Endothelial cell of umbilical vein (primary cell): ENCODE data around the gene PHAF1.

Experiments
- EZH2 ChIP-seq: IDR thresholded peaks from 2 replicates; pipeline ENCODE4 v1.6.1; 2012; ENCODE audit warnings: borderline replicate concordance, low read depth, mild to moderate bottlenecking, moderate library complexity, low read length, inconsistent platforms; ENCODE audit not compliant: severe bottlenecking
- GATA2 ChIP-seq: IDR thresholded peaks from 2 replicates; pipeline ENCODE4 v1.7.0; 2011; ENCODE audit warnings: low read depth, mild to moderate bottlenecking, moderate library complexity, mixed read lengths, low read length; ENCODE audit not compliant: insufficient read length, insufficient read depth
- JUN ChIP-seq: IDR thresholded peaks from 2 replicates; pipeline ENCODE4 v1.6.1; 2011; ENCODE audit warnings: borderline replicate concordance, low read depth; ENCODE audit not compliant: insufficient read length, insufficient read depth
- MYC ChIP-seq: IDR thresholded peaks from one replicate; pipeline ENCODE4 v1.6.1; 2011; ENCODE audit warnings: mild to moderate bottlenecking, low read depth, low read length
- POLR2A ChIP-seq: IDR thresholded peaks from 2 replicates; pipeline ENCODE4 v1.6.1; 2012; ENCODE audit warnings: low read depth, mild to moderate bottlenecking, control low read depth, low read length
- POLR2AphosphoS5 ChIP-seq: IDR thresholded peaks from 2 replicates; pipeline ENCODE4 v1.6.1; 2012; ENCODE audit warnings: low read depth, mild to moderate bottlenecking, control low read depth, low read length, moderate library complexity; ENCODE audit not compliant: insufficient read depth
- TF ChIP-seq, protein P1 (sequence below), 2 donors: IDR thresholded peaks; 1 replicate in 1 of 2; 2 replicates in 1 of 2; pipeline ENCODE4 v1.5.1; 2011; ENCODE audit warnings: low read length in 2 of 2, mild to moderate bottlenecking in 2 of 2, moderate library complexity in 2 of 2, control low read depth in 1 of 2, inconsistent platforms in 1 of 2, low read depth in 1 of 2; ENCODE audit not compliant: insufficient read depth in 1 of 2; ENCODE audit errors: extremely low read depth in 1 of 2
- TF ChIP-seq, protein P2 (sequence below): IDR thresholded peaks from 2 replicates; pipeline ENCODE4 v1.6.1; 2011; ENCODE audit not compliant: insufficient read depth, insufficient read length

GRCh38 chr16:67193536-67193935 lies 83.8 kb downstream of the PHAF1 start:
- TF ChIP-seq, protein P1, sequence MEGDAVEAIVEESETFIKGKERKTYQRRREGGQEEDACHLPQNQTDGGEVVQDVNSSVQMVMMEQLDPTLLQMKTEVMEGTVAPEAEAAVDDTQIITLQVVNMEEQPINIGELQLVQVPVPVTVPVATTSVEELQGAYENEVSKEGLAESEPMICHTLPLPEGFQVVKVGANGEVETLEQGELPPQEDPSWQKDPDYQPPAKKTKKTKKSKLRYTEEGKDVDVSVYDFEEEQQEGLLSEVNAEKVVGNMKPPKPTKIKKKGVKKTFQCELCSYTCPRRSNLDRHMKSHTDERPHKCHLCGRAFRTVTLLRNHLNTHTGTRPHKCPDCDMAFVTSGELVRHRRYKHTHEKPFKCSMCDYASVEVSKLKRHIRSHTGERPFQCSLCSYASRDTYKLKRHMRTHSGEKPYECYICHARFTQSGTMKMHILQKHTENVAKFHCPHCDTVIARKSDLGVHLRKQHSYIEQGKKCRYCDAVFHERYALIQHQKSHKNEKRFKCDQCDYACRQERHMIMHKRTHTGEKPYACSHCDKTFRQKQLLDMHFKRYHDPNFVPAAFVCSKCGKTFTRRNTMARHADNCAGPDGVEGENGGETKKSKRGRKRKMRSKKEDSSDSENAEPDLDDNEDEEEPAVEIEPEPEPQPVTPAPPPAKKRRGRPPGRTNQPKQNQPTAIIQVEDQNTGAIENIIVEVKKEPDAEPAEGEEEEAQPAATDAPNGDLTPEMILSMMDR (IDR thresholded peaks at IDR 0.05; ENCODE audit: extremely low read depth in 1 of 2, insufficient read depth in 1 of 2, low read depth in 1 of 2, low read length in 2 of 2): no peak
- no peak for TF ChIP-seq MYC
- TF ChIP-seq EZH2: no peak
- no peak for TF ChIP-seq POLR2AphosphoS5
- TF ChIP-seq POLR2A: no peak
- TF ChIP-seq GATA2: no peak
- TF ChIP-seq, protein P2, sequence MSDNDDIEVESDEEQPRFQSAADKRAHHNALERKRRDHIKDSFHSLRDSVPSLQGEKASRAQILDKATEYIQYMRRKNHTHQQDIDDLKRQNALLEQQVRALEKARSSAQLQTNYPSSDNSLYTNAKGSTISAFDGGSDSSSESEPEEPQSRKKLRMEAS: no peak
- no peak for TF ChIP-seq JUN
